ENCODE measurements around the gene COPZ2.

Gene COPZ2

DNA sequence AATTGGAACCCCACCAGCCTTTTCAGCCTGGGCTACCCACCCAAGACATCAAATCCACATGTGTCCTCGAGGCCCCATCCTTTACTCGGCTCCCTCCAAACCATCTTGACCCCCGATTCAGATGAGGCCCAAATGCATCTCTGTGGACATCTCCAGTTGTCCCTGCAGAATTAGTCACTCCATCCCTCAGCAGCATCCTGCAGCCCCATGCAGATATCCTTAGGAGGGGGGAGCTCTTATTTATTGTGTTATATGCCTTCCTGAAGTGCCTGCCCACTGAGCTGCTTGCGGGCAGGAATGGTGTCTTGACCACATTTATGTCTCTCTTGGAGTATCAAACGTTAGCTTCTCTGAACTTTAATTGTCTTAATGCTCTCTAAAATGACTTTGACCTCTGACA, 51.1 kb downstream of the COPZ2 start:
- DNase-seq (ENCODE audit: low read depth in 2 of 2), result no peak

DNA sequence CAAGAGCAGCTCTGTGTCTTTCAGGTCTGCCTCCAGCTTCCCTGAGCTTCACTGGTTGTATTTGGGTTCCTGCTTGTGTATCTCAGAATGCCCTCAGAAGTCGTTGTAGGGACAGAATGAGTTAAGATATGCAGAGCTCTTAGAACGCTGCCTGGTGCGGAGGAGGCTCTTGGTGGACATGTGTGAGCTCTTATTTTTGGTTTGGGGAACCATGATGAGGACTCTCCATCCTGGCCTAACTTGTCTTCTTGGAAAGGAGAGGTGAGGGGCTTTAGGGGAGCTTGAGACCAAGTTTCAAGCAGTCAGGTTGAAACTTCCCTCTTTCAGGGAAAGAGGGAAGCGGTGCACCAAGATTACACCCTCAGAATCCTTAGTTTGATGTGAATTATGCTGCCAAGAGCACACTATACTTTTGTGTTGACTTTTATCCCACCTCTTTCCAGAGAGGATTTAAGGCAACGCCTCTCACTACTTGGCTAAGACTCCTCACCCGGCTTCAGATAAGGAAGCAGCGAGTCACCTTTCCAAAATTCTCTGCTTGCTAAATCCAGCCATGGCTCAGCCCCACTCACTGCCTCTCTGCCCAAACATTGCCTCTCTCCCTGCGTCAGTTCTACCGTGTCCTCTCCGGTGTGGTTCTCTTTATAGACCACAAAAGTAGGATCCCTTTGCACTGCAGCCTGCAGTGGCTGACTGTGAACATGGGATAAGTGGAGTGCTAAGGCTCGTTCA, 53.9 kb downstream of the COPZ2 start:
- no peak for DNase-seq (ENCODE audit: low read depth in 2 of 2)

DNA sequence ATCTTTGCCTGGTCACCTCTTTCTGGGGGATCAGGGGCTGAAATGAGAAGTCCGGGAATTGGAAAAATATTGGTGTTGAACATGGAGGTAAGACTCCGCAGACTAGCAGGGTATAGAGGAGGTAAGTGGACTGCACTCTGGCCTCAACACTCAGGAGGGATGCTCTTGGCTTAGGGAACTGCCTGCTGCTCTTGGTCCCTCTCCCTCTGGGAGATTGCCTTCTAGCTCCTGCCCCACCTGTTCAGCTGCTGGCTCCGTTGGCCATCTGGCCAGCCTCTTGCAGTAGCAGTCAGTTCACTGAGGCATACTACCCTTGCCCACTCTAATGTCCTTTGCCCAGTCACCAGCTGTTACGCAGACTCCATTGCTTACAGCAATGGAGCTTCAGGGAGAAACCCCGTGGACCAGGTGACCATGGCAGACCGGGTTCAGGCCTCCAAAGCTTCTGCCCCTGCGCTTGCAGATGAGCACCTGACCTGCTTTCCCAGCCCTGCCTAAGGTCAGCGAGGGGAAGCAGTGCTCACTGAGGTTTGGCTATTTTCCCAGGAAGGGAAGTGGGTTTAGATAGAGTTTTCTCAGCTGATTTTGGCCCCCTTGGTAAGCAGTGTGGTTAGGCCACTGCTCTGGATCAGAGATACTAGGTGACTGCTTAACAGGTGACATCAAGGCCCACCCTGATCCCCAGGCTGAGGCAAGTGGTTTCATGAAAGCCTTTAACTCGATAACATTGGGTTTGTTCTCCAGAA, 54.8 kb downstream of the COPZ2 start:
- DNase-seq (ENCODE audit: low read depth in 2 of 2), result no peak

DNA sequence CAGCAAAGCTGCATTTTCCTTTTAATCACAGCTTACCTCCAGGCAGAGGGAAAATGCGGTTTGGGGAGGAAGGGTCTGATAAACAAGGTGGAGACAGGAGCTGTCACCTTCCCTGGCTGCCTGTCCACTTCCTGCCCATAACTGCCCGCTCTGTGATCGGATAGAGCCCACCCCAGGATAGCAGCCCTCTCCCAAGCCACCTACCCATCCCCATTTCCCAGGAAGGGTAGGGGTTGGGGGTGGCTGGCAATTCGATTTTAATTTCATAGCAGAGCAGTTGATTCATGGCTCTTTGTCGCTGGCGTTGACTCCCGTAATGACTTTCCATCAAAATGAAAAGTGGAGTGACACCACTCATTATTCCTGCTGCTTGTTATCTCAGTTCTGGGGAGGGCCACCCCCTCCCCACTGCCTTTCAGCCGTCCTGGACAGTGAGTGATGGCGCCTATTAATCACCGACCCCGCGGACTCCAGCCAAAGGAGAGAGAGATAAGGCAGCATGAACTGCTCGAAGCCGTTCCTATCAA, 55.4 kb downstream of the COPZ2 start:
- DNase-seq (ENCODE audit: low read depth in 2 of 2), result no peak

DNA sequence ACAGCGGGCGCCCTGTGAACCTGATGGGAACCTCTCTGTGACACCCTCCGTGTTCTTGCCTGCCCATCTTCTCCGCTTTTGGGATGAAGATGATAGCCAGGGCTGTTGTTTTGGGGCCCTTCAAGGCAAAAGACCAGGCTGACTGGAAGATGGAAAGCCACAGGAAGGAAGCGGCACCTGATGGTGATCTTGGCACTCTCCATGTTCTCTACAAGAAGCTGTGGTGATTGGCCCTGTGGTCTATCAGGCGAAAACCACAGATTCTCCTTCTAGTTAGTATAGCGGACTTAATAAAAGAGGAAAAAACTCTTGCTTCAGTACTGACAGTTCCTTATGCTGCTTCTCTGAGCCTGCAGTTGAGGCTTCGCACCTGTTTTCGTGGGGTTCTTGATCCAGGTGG, 56.1 kb downstream of the COPZ2 start:
- DNase-seq (ENCODE audit: low read depth in 2 of 2), result no peak

DNA sequence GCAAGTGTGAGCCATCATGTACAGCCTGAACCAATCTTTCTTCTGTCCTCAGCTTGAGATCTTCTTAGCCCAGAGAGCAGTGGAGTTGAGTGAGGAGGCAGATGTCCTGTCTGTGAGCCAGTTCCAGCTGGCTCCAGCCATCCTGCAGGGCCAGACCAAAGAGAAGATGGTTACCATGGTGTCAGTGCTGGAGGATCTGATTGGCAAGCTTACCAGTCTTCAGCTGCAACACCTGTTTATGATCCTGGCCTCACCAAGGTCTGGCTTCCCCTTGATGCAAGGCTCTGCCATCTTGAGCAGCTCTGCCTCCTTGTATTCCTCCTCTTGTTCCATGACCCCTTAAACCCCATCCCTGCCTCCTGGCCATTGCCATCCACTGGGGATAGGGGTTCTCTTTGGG, 57.1 kb downstream of the COPZ2 start:
- no peak for DNase-seq (ENCODE audit: low read depth in 2 of 2)

DNA sequence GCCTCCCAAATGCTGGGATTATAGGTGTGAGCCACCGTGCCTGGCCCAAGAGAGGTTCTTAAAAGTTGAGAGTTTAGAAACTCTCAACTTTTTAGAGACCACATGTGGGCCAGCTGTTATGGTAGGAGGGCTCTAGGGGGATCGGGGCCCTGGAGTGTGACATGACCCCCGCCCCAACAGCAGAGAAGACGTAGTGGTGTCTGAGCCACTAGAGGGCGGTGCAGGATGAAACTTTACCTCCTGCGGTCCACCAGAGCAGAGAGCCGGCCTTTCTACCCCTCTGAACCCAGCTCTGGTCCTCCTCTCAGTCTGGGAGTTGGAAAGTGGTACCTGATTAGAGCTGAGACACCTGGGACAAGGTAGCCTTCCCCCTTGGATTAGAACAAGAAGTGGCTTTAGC, 59.3 kb downstream of the COPZ2 start:
- DNase-seq (ENCODE audit: low read depth in 2 of 2), result peak; percentile 22 to 25
